GM23338 (cell line): Measurements from ENCODE around the gene ZBTB40.

ENCODE experiments used
- CTCF ChIP-seq, 2 experiments: fragments of 200-600 bp in 1 of 2; sonication (generic) in 1 of 2; conservative IDR thresholded peaks; 2 replicates each; pipeline versions ENCODE4 v1.5.1 to v1.6.1; 2016 to 2017; ENCODE audit warnings: antibody characterized with exemption in 2 of 2, low read depth in 2 of 2, mild to moderate bottlenecking in 2 of 2, moderate library complexity in 1 of 2
- EZH2 ChIP-seq: fragments of 200-600 bp; sonication (generic); IDR thresholded peaks from one replicate; pipeline ENCODE4 v1.8.0; 2017; ENCODE audit warnings: antibody characterized with exemption, mild to moderate bottlenecking, low read depth; ENCODE audit not compliant: unreplicated experiment

DNA sequence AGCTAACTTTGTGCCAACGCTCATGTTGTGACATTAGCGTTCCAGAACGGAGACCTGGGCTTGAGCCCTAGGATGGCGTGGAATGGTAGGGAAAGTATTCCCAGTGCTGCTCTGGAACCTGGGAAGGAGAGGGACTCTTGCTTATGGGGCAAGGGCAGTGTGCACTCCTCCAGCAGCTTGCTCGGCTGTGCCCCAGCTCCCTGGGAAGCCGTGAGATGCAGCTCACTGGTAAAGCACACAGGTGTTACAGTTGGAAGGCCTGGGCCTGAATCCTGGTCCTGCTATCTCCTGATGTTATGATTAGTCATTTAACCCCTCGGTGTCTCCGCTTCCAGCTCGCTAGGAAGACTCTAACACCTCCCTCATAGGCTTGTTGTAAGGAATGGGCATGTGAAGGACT lies 69.2 kb downstream of the ZBTB40 start:
- TF ChIP-seq CTCF (conservative IDR thresholded peaks at IDR 0.05; ENCODE audit: low read depth in 2 of 2) (no peak), EZH2 (no peak)
